IMR-90 (cell line): ENCODE measurements around the gene LCK. TPM values are rescaled to one million over a fixed set of nuclear protein-coding genes. Genes with fewer than 3 reads are reported as not detected.

Experiments used
- ATAC-seq: fragments of 200-7000 bp; cut with Tn5 transposase; 2 replicates; pipeline ENCODE4 v1.9.1; 2020; ENCODE audit warnings: low read depth, mild to moderate bottlenecking, moderate library complexity
- BruUV-seq: library from RNA; stranded (reverse); fragments of 400-500 nt; replicated peaks from 2 replicates; lab custom pipeline; 2021; lab: Mats Ljungman, UMichigan
- CTCF ChIA-PET: fragments of 300-600 bp; formaldehyde crosslinking; extraction: SDS; loops from one replicate; lab custom pipeline; 2021; ENCODE audit warnings: antibody characterized with exemption; lab: Yijun Ruan, JAX
- POLR2A ChIA-PET: fragments of 300-600 bp; sonication (Branson Sonifier 250); formaldehyde crosslinking; loops from one replicate; lab custom pipeline; 2022; ENCODE audit warnings: antibody characterized with exemption; ENCODE audit not compliant: unreplicated experiment; lab: Charles Lee
- DNase-seq: peaks from one replicate; pipeline ENCODE4 v3.0.0; 2013
- H2AFZ ChIP-seq: replicated peaks from 2 replicates; pipeline ENCODE3; 2013; ENCODE audit warnings: low read length, mild to moderate bottlenecking; ENCODE audit not compliant: poor library complexity
- H2AK5ac ChIP-seq: 2 replicates; pipeline ENCODE4 v1.6.1; 2013; ENCODE audit warnings: low read depth, low read length, inconsistent platforms
- H2AK9ac ChIP-seq: replicated peaks from 2 replicates; pipeline ENCODE3; 2013; ENCODE audit warnings: mild to moderate bottlenecking, low read depth, low read length, moderate library complexity; ENCODE audit not compliant: poor library complexity
- H2BK120ac ChIP-seq: 2 replicates; pipeline ENCODE4 v1.6.1; 2013; ENCODE audit warnings: low read depth, low read length, inconsistent platforms
- H2BK15ac ChIP-seq: 3 replicates; pipeline ENCODE4 v1.6.1; 2013; ENCODE audit warnings: low read depth, low read length, inconsistent platforms
- H2BK20ac ChIP-seq: 2 replicates; pipeline ENCODE4 v1.6.1; 2013; ENCODE audit warnings: low read depth, mild to moderate bottlenecking, inconsistent platforms, low read length, moderate library complexity
- H2BK5ac ChIP-seq: 2 replicates; pipeline ENCODE4 v1.6.1; 2013; ENCODE audit warnings: mild to moderate bottlenecking, low read depth, low read length, inconsistent platforms; ENCODE audit not compliant: poor library complexity, severe bottlenecking
- H3K14ac ChIP-seq: replicated peaks from 2 replicates; pipeline ENCODE4 v1.6.1; 2013; ENCODE audit warnings: low read depth, low read length, inconsistent platforms
- H3K18ac ChIP-seq: 2 replicates; pipeline ENCODE4 v1.6.1; 2013; ENCODE audit warnings: low read depth, low read length, control low read depth
- H3K23ac ChIP-seq: 2 replicates; pipeline ENCODE4 v1.6.1; 2013; ENCODE audit warnings: low read depth, low read length, inconsistent platforms
- H3K27ac ChIP-seq: 2 replicates; pipeline ENCODE4 v1.5.1; 2013; ENCODE audit warnings: mild to moderate bottlenecking, control low read depth, low read length; ENCODE audit not compliant: insufficient read depth
- H3K27me3 ChIP-seq: 2 replicates; pipeline ENCODE4 v1.6.1; 2013; ENCODE audit warnings: low read length; ENCODE audit not compliant: control insufficient read depth, insufficient read depth
- H3K36me3 ChIP-seq: 2 replicates; pipeline ENCODE4 v1.6.1; 2013; ENCODE audit warnings: low read length, mixed read lengths; ENCODE audit not compliant: control insufficient read depth, insufficient read depth
- H3K4ac ChIP-seq: 2 replicates; pipeline ENCODE4 v1.6.1; 2013; ENCODE audit warnings: low read depth, low read length, inconsistent platforms
- H3K4me1 ChIP-seq: 2 replicates; pipeline ENCODE4 v1.6.1; 2013; ENCODE audit warnings: low read length, mixed read lengths; ENCODE audit not compliant: control insufficient read depth, insufficient read depth
- H3K4me2 ChIP-seq: 2 replicates; pipeline ENCODE4 v1.6.1; 2013; ENCODE audit warnings: low read depth, mild to moderate bottlenecking, control low read depth, low read length, moderate library complexity
- H3K4me3 ChIP-seq: 2 replicates; pipeline ENCODE4 v1.5.1; 2013; ENCODE audit warnings: low read depth, mild to moderate bottlenecking, control low read depth, low read length, moderate library complexity; ENCODE audit not compliant: insufficient read depth
- H3K56ac ChIP-seq: 2 replicates; pipeline ENCODE4 v1.6.1; 2013; ENCODE audit warnings: low read length, inconsistent platforms; ENCODE audit not compliant: insufficient read depth; ENCODE audit errors: extremely low read depth
- H3K79me1 ChIP-seq, 2 experiments: 2 replicates each; pipeline ENCODE4 v1.6.1; 2013; ENCODE audit warnings: low read length in 2 of 2, inconsistent platforms in 1 of 2, low read depth in 1 of 2
- H3K9ac ChIP-seq: 2 replicates; pipeline ENCODE4 v1.6.1; 2013; ENCODE audit warnings: low read depth, low read length, control low read depth
- H3K9me1 ChIP-seq: 2 replicates; pipeline ENCODE4 v1.6.1; 2013; ENCODE audit warnings: low read length, inconsistent platforms; ENCODE audit not compliant: insufficient read depth
- H3K9me3 ChIP-seq: 2 replicates; pipeline ENCODE4 v1.6.1; 2013; ENCODE audit warnings: low read length; ENCODE audit not compliant: control insufficient read depth, insufficient read depth
- H4K20me1 ChIP-seq: 2 replicates; pipeline ENCODE4 v1.6.1; 2013; ENCODE audit warnings: low read length, inconsistent platforms; ENCODE audit not compliant: insufficient read depth
- H4K5ac ChIP-seq: 2 replicates; pipeline ENCODE4 v1.6.1; 2013; ENCODE audit warnings: mild to moderate bottlenecking, low read depth, low read length, control low read depth
- H4K8ac ChIP-seq, 2 experiments: 2 replicates each; pipeline ENCODE4 v1.6.1; 2013; ENCODE audit warnings: low read depth in 2 of 2, low read length in 2 of 2, control low read depth in 1 of 2, inconsistent platforms in 1 of 2
- H4K91ac ChIP-seq: 2 replicates; pipeline ENCODE4 v1.6.1; 2013; ENCODE audit warnings: low read depth, low read length, inconsistent platforms; ENCODE audit not compliant: insufficient read depth
- ELK1 ChIP-seq: fragments of 150-350 bp; IDR thresholded peaks from 2 replicates; pipeline ENCODE4 v1.6.1; 2016; ENCODE audit warnings: low read depth, mild to moderate bottlenecking, low read length, moderate library complexity, borderline replicate concordance
- MXI1 ChIP-seq: IDR thresholded peaks from 2 replicates; pipeline ENCODE4 v1.6.1; 2012; ENCODE audit warnings: low read depth, mild to moderate bottlenecking, low read length, moderate library complexity, borderline replicate concordance
- WGBS, 2 experiments: methylation state at CpG; one replicate each; pipeline versions ENCODE4 v1.1.5 to v1.1.7; 2013; ENCODE audit warnings: missing lambda C conversion rate in 2 of 2; ENCODE audit not compliant: insufficient read length in 1 of 2; ENCODE audit errors: extremely low coverage in 2 of 2; 5-methylcytosine and 5-hydroxymethylcytosine counted together
- dilution Hi-C: fragments of 300-500 bp; cut with HindIII; formaldehyde crosslinking; loops from one replicate; pipeline ENCODE4 v1.14.3; 2018; ENCODE audit warnings: low sequenced_read_pairs; ENCODE audit not compliant: unreplicated experiment
- in situ Hi-C: fragments of 300-500 bp; cut with MboI; formaldehyde crosslinking; loops from 3 replicates; pipeline ENCODE4 v1.14.3; 2019; ENCODE audit warnings: low sequenced_read_pairs, inconsistent platforms, mixed read lengths
- intact Hi-C: fragments of 100-400 bp; cut with micrococcal nuclease; formaldehyde crosslinking; loops from 2 replicates; pipeline ENCODE4 v1.10.0; 2022
- polyA plus RNA-seq, 3 experiments: library from polyadenylated mRNA; depleted of rRNA; stranded (reverse); fragments of >200 nt; gene quantifications; 2 replicates each; pipeline ENCODE4 v1.2.3, GENCODE V29; 2012; ENCODE audit warnings: low replicate concordance in 1 of 3
- total RNA-seq: library from RNA; depleted of rRNA; stranded (reverse); fragments of >200 nt; gene quantifications from 2 replicates; pipeline ENCODE4 v1.2.3, GENCODE V29; 2012

LCK gene
- total and polyA plus RNA-seq, 2 of the 4 experiments (the other 2 are of a cell fraction), result not detected

DNA sequence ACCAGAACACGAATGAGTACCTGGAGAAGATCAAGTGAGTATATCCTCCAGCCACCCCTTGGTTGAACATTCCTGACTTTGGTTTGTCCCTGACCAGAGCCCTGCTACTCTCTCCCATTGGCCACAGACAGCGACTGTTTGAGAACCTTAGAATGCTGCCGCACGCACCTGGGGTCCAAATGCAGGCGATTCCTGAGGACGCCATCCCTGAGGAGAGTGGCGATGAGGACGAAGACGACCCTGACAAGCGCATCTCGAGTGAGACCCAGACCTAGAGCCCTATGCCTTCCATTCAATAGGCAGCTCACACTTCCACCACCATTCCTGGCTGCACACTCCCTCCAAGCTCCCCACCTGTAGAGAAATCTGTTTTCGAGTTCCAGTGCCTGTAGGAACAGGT lies 80.5 kb downstream of the LCK start:
- Histone ChIP-seq H2AK5ac (no peak overlapping the region), H3K18ac (no peak overlapping the region), H3K9me3 (no peaks in the 10 kb centered on the region), H2BK5ac (no peak overlapping the region), H3K4me2 (no peak overlapping the region), H4K5ac (no peak overlapping the region), H2AFZ (no peak overlapping the region), H2BK120ac (no peak overlapping the region), H3K14ac (no peak overlapping the region), H2BK20ac (no peak overlapping the region), H3K23ac (no peak overlapping the region), H3K79me1 (peaks cover 19 to 73% of the 10 kb centered on the region in 2 experiments; a peak in 3 of 4 replicates), H4K8ac (no peak overlapping the region), H3K4me1 (peaks cover 4% of the 10 kb centered on the region), H4K20me1 (peaks cover 34% of the 10 kb centered on the region), H2AK9ac (no peak overlapping the region), H3K9me1 (peaks cover 19% of the 10 kb centered on the region; the same call in 1 of the 2 replicates), H3K9ac (no peak overlapping the region), H3K27ac (no peak overlapping the region), H3K36me3 (peaks cover 69% of the 10 kb centered on the region), H2BK15ac (no peak overlapping the region), H3K56ac (no peak overlapping the region), H3K27me3 (no peaks in the 10 kb centered on the region), H4K91ac (no peak overlapping the region), H3K4ac (no peak overlapping the region), H3K4me3 (no peak overlapping the region)
- no peak for TF ChIP-seq ELK1
- TF ChIP-seq MXI1, result no peak
- dilution Hi-C loops, result no loop called here
- in situ Hi-C loops, result no loop called here
- ChIA-PET CTCF (no interaction called here), POLR2A (interaction anchor here (0.6 kb wide), 1 partner anchor 115 kb away, joined by 3 read pairs; no protein-coding TSS in a partner anchor)
- DNase-seq (no peak), ATAC-seq (no peak)
- BruUV-seq, result no TSS peak
- WGBS, 2 experiments, result 92% methylated on average over 2 of the region's 12 CpGs; no CpG with 5 or more reads in 1 of the 2 experiments
- intact Hi-C loops, result loop anchor here (5.0 kb wide), 1 partner anchor 89 kb away; no protein-coding TSS in a partner anchor
